ENCODE data around the gene TSR1. TPM values are rescaled to one million over a fixed set of nuclear protein-coding genes. Genes with fewer than 3 reads are reported as not detected.

TSR1 gene
- total RNA-seq, 2 experiments from 2014 or later = 27.8 to 30.2 TPM

GRCh38 chr17:2363851-2364762 lies 27.9 kb upstream of the TSR1 start:
- Mint-ChIP-seq H3K36me3 (peaks cover 8% of the 10 kb centered on the region), H3K4me1 (peaks cover 4% of the 10 kb centered on the region), H3K27me3 (no peaks in the 10 kb centered on the region), H3K27ac (no peak overlapping the region), H3K4me3 (no peak overlapping the region), H3K9me3 (no peaks in the 10 kb centered on the region)
- no peak for DNase-seq
- POLR2A ChIA-PET = no interaction called here
- no peak for ATAC-seq (ENCODE audit: low read depth)

- POLR2A ChIA-PET = no interaction called here
- Mint-ChIP-seq H3K27ac (no peak overlapping the region), H3K4me1 (peaks cover 4% of the 10 kb centered on the region), H3K27me3 (no peaks in the 10 kb centered on the region), H3K36me3 (peaks cover 8% of the 10 kb centered on the region), H3K4me3 (no peak overlapping the region), H3K9me3 (no peaks in the 10 kb centered on the region)
- DNase-seq (no peak), ATAC-seq (ENCODE audit: low read depth) (no peak)
These were observed 27.1 kb upstream of the TSR1 start for GRCh38 chr17:2363318-2363717.

DNA sequence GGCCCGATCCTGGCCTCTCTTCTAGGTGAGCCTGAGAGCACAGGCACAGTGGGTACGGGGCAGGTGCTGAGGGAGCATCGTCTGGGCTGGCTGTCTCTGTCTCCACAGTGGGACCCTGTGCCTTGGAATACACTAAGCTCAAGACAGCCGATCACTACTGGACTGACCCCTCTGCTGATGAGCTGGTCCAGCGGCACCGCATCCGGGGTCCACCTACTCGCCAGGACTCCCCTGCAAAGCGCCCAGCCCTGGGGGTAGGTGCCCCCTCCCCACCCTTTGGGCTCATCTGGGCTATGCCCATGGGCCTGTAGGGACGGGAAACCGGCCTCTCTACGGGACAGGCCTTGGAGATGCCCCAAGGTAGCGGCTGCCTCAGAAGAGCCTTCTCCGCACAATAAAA lies 26.6 kb upstream of the TSR1 start:
- POLR2A ChIA-PET = no interaction called here

GRCh38 chr17:2362416-2362815 lies 26.2 kb upstream of the TSR1 start:
- ATAC-seq (ENCODE audit: low read depth) (no peak), DNase-seq (no peak)
- Mint-ChIP-seq H3K27ac (no peak overlapping the region), H3K4me1 (peaks cover 4% of the 10 kb centered on the region), H3K4me3 (no peak overlapping the region), H3K36me3 (peaks cover 8% of the 10 kb centered on the region), H3K9me3 (no peaks in the 10 kb centered on the region), H3K27me3 (no peaks in the 10 kb centered on the region)
- POLR2A ChIA-PET = no interaction called here

More for the DNA sequence above, 26.6 kb upstream of the TSR1 start:
- H3K36me3 Mint-ChIP-seq = peaks cover 8% of the 10 kb centered on the region
- no peak overlapping the region for H3K27ac Mint-ChIP-seq
- no peaks in the 10 kb centered on the region for H3K27me3 Mint-ChIP-seq
- DNase-seq = no peak
- H3K4me1 Mint-ChIP-seq = peaks cover 4% of the 10 kb centered on the region
- no peak overlapping the region for H3K4me3 Mint-ChIP-seq
- ATAC-seq (ENCODE audit: low read depth) = no peak
- no peaks in the 10 kb centered on the region for H3K9me3 Mint-ChIP-seq

DNA sequence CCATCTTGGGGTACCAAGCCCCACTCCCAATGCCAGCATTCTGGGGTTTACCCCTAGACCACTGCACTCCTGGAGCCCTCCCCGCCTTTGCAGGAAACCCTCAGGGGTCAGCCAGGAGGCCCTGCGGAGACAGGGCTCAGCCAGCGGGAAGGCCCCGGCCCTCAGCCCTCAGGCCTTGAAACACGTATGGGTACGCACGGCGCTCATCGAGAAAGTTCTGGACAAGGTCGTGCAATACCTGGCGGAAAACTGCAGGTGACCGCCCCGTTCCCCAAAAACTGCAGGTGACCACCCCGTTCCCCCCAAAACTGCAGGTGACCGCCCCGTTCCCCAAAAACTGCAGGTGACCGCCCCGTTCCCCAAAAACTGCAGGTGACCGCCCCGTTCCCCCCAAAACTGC lies 25.8 kb upstream of the TSR1 start:
- DNase-seq (no peak), ATAC-seq (ENCODE audit: low read depth) (no peak)
- H3K27ac Mint-ChIP-seq = no peak overlapping the region
- no peak overlapping the region for H3K4me3 Mint-ChIP-seq
- H3K9me3 Mint-ChIP-seq = no peaks in the 10 kb centered on the region
- peaks cover 8% of the 10 kb centered on the region for H3K36me3 Mint-ChIP-seq
- H3K4me1 Mint-ChIP-seq = peaks cover 2% of the 10 kb centered on the region
- H3K27me3 Mint-ChIP-seq = no peaks in the 10 kb centered on the region
- POLR2A ChIA-PET = no interaction called here

- no peaks in the 10 kb centered on the region for H3K27me3 Mint-ChIP-seq
- no peak overlapping the region for H3K4me3 Mint-ChIP-seq
- POLR2A ChIA-PET = interaction anchor here (0.6 kb wide), 1 partner anchor 66 kb away, joined by 3 read pairs; no protein-coding TSS in a partner anchor
- no peak overlapping the region for H3K27ac Mint-ChIP-seq
- no peaks in the 10 kb centered on the region for H3K9me3 Mint-ChIP-seq
- peaks cover 8% of the 10 kb centered on the region for H3K36me3 Mint-ChIP-seq
- ATAC-seq (ENCODE audit: low read depth) (no peak), DNase-seq (no peak)
- peaks cover 2% of the 10 kb centered on the region for H3K4me1 Mint-ChIP-seq
These were observed 24.9 kb upstream of the TSR1 start for GRCh38 chr17:2361010-2361760.

DNA sequence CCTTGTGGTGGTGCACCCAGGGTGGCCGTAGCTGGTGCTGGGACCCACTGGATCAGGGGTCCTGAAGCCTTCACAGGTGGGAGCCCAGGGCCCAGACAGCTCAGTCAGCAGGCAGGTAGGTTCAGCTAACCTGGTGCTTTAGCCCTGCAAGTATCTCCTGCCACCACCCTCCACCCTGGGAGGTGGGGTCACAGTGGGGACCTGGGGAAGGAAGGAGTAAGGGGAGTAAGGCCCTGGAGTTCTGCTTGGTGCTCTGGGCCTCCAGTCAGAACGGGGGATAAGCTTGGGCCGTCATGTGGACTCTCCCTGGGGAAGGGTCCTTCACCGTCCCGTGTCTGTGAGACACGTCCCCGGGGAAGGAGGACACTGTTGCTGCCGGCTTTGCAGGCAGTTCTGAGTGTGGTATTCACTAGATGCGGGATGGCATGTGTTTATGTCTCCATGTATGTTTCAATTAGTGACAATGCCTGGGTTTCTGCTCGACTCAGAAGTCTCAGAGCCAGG lies 21.7 kb upstream of the TSR1 start:
- Mint-ChIP-seq H3K27ac (no peak overlapping the region), H3K27me3 (no peaks in the 10 kb centered on the region), H3K4me1 (peaks cover 12% of the 10 kb centered on the region), H3K36me3 (peaks cover 8% of the 10 kb centered on the region), H3K4me3 (no peak overlapping the region), H3K9me3 (no peaks in the 10 kb centered on the region)
- DNase-seq (no peak), ATAC-seq (ENCODE audit: low read depth) (no peak)
- POLR2A ChIA-PET = no interaction called here

GRCh38 chr17:2357237-2357636 lies 21.0 kb upstream of the TSR1 start:
- DNase-seq = no peak
- Mint-ChIP-seq H3K36me3 (peaks cover 4% of the 10 kb centered on the region), H3K27ac (no peak overlapping the region), H3K4me1 (peaks cover 13% of the 10 kb centered on the region), H3K27me3 (no peaks in the 10 kb centered on the region), H3K4me3 (no peak overlapping the region), H3K9me3 (no peaks in the 10 kb centered on the region)
- ATAC-seq (ENCODE audit: low read depth) = no peak
- POLR2A ChIA-PET = no interaction called here

GRCh38 chr17:2354311-2354710 lies 18.1 kb upstream of the TSR1 start:
- Mint-ChIP-seq H3K4me3 (peak overlapping the region; percentile 10), H3K9me3 (no peaks in the 10 kb centered on the region), H3K27me3 (no peaks in the 10 kb centered on the region), H3K36me3 (no peaks in the 10 kb centered on the region), H3K4me1 (peaks cover 11% of the 10 kb centered on the region), H3K27ac (peak overlapping the region; percentile 94)
- ATAC-seq (ENCODE audit: low read depth) = no peak
- POLR2A ChIA-PET = interaction anchor here (0.9 to 2.3 kb wide), 6 partner anchors 16 to 303 kb away, joined by 3 to 13 read pairs (median 4); partner anchors contain the start of genes HIC1 and TSR1
- no peak for DNase-seq

GRCh38 chr17:2351269-2351668 lies 15.0 kb upstream of the TSR1 start:
- Mint-ChIP-seq H3K27ac (no peak overlapping the region), H3K27me3 (no peaks in the 10 kb centered on the region), H3K4me1 (peaks cover 11% of the 10 kb centered on the region), H3K4me3 (no peak overlapping the region), H3K9me3 (no peaks in the 10 kb centered on the region), H3K36me3 (no peaks in the 10 kb centered on the region)
- POLR2A ChIA-PET = interaction anchor here (0.6 to 1.2 kb wide), 2 partner anchors 11 to 48 kb away, joined by 3 to 4 read pairs; partner anchors contain the start of gene SMG6
- ATAC-seq (ENCODE audit: low read depth) = no peak
- DNase-seq = no peak

- ATAC-seq (ENCODE audit: low read depth) = no peak
- H3K4me3 Mint-ChIP-seq = no peak overlapping the region
- no peaks in the 10 kb centered on the region for H3K9me3 Mint-ChIP-seq
- no peaks in the 10 kb centered on the region for H3K27me3 Mint-ChIP-seq
- no peak overlapping the region for H3K27ac Mint-ChIP-seq
- peaks cover 7% of the 10 kb centered on the region for H3K36me3 Mint-ChIP-seq
- POLR2A ChIA-PET = interaction anchor here (1.4 kb wide), 1 partner anchor 12 kb away, joined by 3 read pairs; the partner anchor contains the start of gene TSR1
- H3K4me1 Mint-ChIP-seq = peaks cover 15% of the 10 kb centered on the region
- peak; percentile 12 for DNase-seq
These were observed 11.8 kb upstream of the TSR1 start for GRCh38 chr17:2347805-2348685.

DNA sequence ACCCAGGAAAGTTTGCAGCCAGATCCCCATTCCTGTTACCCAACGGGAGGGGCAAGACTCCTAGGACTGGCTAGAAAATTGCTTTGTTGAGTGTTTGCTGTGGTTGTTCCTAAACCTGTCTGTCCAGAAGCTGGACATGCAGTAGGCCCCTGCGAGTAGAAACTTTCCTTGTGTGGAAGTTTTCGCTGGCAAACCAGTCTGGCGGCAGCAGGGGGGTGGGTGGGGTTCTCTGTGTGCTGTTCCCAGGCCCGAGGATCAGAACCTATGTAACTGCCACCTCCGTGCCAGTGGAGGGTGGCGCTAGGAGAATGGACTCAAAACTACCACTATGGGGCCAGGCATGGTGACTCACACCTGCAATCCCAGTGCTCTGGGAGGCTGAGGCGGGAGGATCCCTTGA lies 10.2 kb upstream of the TSR1 start:
- DNase-seq = no peak
- no peak overlapping the region for H3K27ac Mint-ChIP-seq
- H3K36me3 Mint-ChIP-seq = peaks cover 10% of the 10 kb centered on the region
- ATAC-seq (ENCODE audit: low read depth) = no peak
- POLR2A ChIA-PET = interaction anchor here (1.5 kb wide), 1 partner anchor 10 kb away, joined by 3 read pairs; no protein-coding TSS in a partner anchor
- no peaks in the 10 kb centered on the region for H3K27me3 Mint-ChIP-seq
- H3K9me3 Mint-ChIP-seq = no peaks in the 10 kb centered on the region
- peaks cover 19% of the 10 kb centered on the region for H3K4me1 Mint-ChIP-seq
- H3K4me3 Mint-ChIP-seq = no peak overlapping the region

- POLR2A ChIA-PET = no interaction called here
- H3K36me3 Mint-ChIP-seq = peaks cover 12% of the 10 kb centered on the region
These were observed 8.3 kb upstream of the TSR1 start for GRCh38 chr17:2344528-2344927.

More at GRCh38 chr17:2344528-2344927, 8.3 kb upstream of the TSR1 start:
- H3K9me3 Mint-ChIP-seq = no peaks in the 10 kb centered on the region
- H3K27ac Mint-ChIP-seq = peak overlapping the region; percentile 45
- DNase-seq (no peak), ATAC-seq (ENCODE audit: low read depth) (no peak)
- peaks cover 19% of the 10 kb centered on the region for H3K4me1 Mint-ChIP-seq
- no peak overlapping the region for H3K4me3 Mint-ChIP-seq
- no peaks in the 10 kb centered on the region for H3K27me3 Mint-ChIP-seq
